NCI-H526 treated with DMSO at 0.1 percent for 48 hours (cell line): Measurements from ENCODE around the gene LDB2.

Source experiments
- DNase-seq: peaks from one replicate; lab custom pipeline; 2025; lab: John Stamatoyannopoulos, UW

Gene LDB2

DNA sequence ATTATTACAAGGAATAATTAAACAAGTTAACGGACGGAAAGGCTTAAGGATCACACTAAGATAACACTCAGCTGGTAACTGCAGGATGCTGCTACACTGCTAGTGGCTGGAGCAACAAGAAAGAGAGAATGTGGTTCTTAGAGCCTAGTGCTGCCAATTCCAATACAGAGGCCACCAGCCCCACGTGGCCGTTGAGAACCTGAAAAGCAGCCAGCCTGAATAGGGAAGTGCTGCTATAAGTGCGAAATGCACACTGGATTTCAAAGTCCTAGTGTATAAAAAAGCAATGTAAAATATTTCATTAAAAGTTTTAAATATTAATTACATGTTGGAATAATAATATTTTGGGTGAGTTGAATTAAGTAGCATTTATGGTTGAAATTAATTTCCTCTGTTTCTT is 414.9 kb downstream of the LDB2 start:
- DNase-seq: no peak

- no peak for DNase-seq
Measured at GRCh38 chr4:16480011-16480410, 418.4 kb downstream of the LDB2 start.

- no peak for DNase-seq
Measured at GRCh38 chr4:16472537-16472936, 425.9 kb downstream of the LDB2 start.

DNA sequence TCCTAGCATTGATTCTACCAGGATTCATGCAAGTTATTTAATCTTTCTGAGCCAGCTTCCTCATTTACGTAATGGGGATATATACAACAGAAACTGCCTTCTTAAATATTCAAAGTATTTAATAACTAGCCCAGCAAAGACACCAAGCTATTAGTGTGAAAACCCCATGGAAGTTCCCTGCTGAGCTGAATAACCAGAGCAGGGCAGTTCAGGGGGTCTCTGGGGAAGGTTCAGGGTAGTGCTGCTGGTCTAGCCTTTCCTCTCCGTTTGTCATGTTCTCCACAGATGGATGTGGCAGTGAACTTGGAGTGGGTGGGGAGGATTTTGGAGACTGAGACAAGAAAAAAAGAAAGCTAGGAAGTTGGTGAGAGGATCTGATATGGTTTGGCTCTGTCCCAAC is 431.4 kb downstream of the LDB2 start:
- no peak for DNase-seq

- DNase-seq: no peak
Measured at GRCh38 chr4:16466581-16466980, 431.9 kb downstream of the LDB2 start.

- no peak for DNase-seq
Measured at GRCh38 chr4:16464651-16465050, 433.8 kb downstream of the LDB2 start.

DNA sequence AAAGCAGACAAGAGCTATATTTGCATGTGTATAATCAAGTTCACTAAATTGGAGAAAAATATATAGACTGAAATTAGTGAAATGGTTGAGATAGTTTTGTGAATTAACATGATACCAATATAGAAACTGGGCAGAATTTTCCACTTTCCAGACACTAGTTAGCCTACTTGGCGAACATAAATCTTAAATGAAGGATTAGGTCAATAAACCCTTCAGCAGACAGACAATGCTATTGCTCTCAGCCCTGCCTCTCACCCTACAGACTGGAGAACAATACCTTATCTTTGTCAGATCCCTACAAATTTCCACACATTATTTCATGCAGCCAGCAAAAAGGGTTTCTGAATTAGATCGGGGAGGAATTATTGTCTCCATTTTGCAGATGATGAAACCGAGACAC is 435.8 kb downstream of the LDB2 start:
- no peak for DNase-seq

DNA sequence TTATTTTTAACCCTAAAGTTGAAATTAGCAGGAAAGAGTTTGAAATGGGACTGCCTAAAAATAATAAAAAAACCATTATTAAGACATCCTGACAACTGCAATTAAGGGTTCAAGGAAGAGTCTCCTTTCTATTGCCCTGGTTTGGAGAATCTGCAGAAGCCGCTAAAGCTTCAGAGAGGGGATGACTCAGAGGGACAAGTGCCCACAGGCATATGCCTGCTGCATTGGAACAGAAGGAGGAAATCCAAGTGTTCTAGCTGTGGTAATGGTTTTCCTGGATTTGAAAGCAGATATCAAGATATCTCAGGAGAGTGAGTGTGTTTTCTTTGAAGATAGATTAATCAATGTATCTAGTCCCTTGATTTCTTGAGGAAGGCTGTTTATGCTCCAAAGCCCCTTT is 437.1 kb downstream of the LDB2 start:
- DNase-seq: no peak

GRCh38 chr4:16457944-16458343 is 440.5 kb downstream of the LDB2 start:
- no peak for DNase-seq
